ENCODE measurements around the gene DUSP9.
A peak's percentile ranks its signal among the peaks of the same experiment; 100 is the strongest.
"Not testable (repeated sequence)": the region's sequence is repeated elsewhere in the genome, so short reads cannot be mapped to it uniquely, and the experiment has no call there.

Gene DUSP9

GRCh38 chrX:153646620-153647373, at the start of gene DUSP9:
DUSP9 (plus strand) TSS chrX:153647203; CDS start chrX:153647954, 751 bp downstream.
- DNase-seq = peak; percentile 35

GRCh38 chrX:153598541-153599191, 48.3 kb upstream of the DUSP9 start, which contains the start of gene CCNQ:
CCNQ (minus strand) TSS chrX:153599139; CDS start chrX:153599073, 66 bp downstream.
- peak; percentile 18 for DNase-seq

- peak; percentile 93 for DNase-seq
Observed at GRCh38 chrX:153599192-153600031, 47.6 kb upstream of the DUSP9 start.

GRCh38 chrX:153600032-153600373, 47.0 kb upstream of the DUSP9 start:
- no peak for DNase-seq

GRCh38 chrX:153600921-153601320, 46.1 kb upstream of the DUSP9 start:
- DNase-seq = no peak

GRCh38 chrX:153601511-153602110, 45.4 kb upstream of the DUSP9 start:
- DNase-seq = no peak

- DNase-seq = peak; percentile 27
Observed at GRCh38 chrX:153602601-153603000, 44.4 kb upstream of the DUSP9 start.

- no peak for DNase-seq
Observed at GRCh38 chrX:153603131-153603656, 43.8 kb upstream of the DUSP9 start.

GRCh38 chrX:153604666-153605380, 42.2 kb upstream of the DUSP9 start:
- DNase-seq = not testable (repeated sequence)

GRCh38 chrX:153606503-153606902, 40.5 kb upstream of the DUSP9 start:
- no peak for DNase-seq

GRCh38 chrX:153608376-153608775, 38.6 kb upstream of the DUSP9 start:
- peak; percentile 78 for DNase-seq

GRCh38 chrX:153608806-153609205, 38.2 kb upstream of the DUSP9 start:
- no peak for DNase-seq

- DNase-seq = peak; percentile 51
Observed at GRCh38 chrX:153609917-153610835, 36.8 kb upstream of the DUSP9 start.

- no peak for DNase-seq
Observed at GRCh38 chrX:153610836-153611213, 36.2 kb upstream of the DUSP9 start.

GRCh38 chrX:153611298-153612095, 35.5 kb upstream of the DUSP9 start:
- no peak for DNase-seq

- no peak for DNase-seq
Observed at GRCh38 chrX:153612413-153612812, 34.6 kb upstream of the DUSP9 start.

GRCh38 chrX:153614818-153615217, 32.2 kb upstream of the DUSP9 start:
- no peak for DNase-seq

GRCh38 chrX:153620576-153620975, 26.4 kb upstream of the DUSP9 start:
- DNase-seq = no peak

GRCh38 chrX:153621949-153622598, 24.9 kb upstream of the DUSP9 start:
- no peak for DNase-seq

Measured in suppressor macrophage treated with lipopolysaccharide for 4 hours (primary cell).